ENCODE results near the gene HCN4.
A peak's percentile ranks its signal among the peaks of the same experiment; 100 is the strongest.
"Not testable (repeated sequence)": the region's sequence is repeated elsewhere in the genome, so short reads cannot be mapped to it uniquely, and the experiment has no call there.

The HCN4 gene

DNA sequence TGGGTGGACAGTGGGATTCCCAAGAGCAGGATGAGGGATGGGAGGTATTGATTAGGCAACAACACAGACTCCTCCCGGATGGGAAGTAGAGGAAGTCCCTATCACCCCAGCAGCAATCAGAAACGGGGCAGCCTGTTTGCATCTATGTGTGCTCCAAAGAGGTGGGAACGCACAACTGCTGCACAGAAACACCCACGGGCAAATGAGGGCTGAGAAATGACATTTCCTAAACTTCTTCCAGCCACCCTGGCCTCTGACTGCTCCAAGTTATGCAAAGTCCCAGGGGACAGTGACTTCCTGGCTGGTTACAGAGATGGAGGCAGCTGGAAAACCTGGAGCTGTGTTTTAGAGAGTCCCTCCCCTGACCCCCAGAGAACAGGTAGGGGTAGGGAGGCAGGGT, 42.6 kb downstream of the HCN4 start:
- no peak for DNase-seq (ENCODE audit: low read depth, low spot score)

DNA sequence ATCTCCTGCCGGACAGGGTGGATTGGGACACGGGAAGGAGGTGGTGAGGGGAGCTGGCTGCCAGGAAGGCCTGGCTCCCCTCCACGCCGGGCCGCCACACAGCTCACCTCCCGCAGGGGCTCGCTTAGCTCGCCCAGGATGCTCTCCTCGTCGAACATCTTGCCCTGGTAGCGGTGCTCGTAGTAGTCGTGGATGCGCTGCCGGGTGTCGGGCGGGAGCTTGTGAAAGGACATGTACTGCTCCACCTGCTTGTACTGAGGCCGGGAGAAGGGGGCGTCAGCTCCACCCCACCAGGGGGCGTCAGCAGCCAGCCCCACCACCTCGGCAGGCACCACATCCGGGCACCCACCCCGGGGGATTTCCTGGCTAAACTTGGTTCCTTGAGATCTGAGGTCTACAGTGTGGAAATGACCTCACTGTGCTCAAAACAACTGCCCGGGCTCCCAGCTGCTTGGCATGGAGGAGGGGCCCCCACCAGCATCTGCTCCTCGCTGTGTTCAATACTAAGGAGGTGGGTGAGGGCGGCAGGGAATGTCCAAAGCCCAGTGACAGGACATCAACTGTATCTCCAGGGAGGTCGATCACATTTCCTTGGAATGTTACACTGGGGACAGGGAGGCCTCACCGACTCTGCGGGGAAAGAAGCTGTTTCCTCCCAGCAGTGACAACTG, 43.4 kb downstream of the HCN4 start:
- DNase-seq (ENCODE audit: low read depth, low spot score), result peak; percentile 52

GRCh38 chr15:73324496-73325170, 44.1 kb downstream of the HCN4 start:
- DNase-seq (ENCODE audit: low read depth, low spot score), result no peak

DNA sequence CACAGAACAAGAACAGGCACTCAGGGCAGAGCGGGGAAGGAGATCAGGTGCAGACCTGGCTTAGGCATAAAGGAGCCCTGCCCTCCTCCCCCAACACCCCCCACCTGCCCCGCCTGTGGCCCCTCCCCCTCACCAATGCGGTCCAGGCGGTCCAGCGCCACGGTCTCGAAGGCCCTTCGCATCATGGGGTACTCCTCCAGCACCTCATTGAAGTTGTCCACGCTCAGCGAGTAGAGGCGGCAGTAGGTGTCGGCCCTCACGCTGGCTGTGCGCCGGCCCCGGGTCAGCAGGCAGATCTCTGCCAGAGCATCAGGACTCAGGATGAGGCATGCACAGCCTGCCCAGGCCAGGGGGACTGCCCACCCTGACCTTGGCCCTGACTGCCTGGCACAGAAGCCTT, 44.8 kb downstream of the HCN4 start:
- no peak for DNase-seq (ENCODE audit: low read depth, low spot score)

DNA sequence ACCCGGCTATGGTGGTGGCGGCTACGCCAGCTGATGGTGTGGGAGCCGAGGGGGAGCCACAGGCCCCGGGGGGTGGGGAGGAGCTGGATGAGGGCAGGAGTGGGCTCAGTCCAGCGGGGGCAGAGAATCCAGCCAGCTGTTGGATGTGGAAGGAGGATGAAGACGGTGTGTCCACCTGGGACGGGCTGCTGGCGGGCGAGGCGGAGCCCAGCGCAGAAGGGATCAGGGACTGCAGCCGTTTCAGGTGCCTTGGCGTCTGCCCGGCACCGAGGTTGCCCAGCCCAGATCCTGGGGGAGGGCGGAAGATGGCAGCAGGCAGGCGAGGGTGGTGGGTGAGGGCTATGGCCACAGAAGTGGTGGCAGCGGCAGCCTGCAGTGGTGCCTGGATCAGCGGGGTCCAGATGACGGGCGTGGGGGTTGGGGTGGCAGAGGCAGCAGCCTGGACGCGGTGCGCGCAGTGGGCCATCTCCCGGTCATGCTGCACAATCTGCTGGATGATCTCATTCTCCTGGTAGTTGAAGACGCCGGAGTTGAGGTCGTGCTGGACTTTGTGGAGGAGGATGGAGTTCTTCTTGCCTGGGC, 45.3 kb downstream of the HCN4 start:
- DNase-seq (ENCODE audit: low read depth, low spot score), result no peak

- no peak for DNase-seq (ENCODE audit: low read depth, low spot score)
Observed at GRCh38 chr15:73322665-73323373, 45.9 kb downstream of the HCN4 start.

- DNase-seq (ENCODE audit: low read depth, low spot score), result no peak
Observed at GRCh38 chr15:73321496-73322450, 47.0 kb downstream of the HCN4 start.

- no peak for DNase-seq (ENCODE audit: low read depth, low spot score)
Observed at GRCh38 chr15:73320619-73321180, 48.1 kb downstream of the HCN4 start.

GRCh38 chr15:73319460-73320245, 49.1 kb downstream of the HCN4 start:
- no peak for DNase-seq (ENCODE audit: low read depth, low spot score)

DNA sequence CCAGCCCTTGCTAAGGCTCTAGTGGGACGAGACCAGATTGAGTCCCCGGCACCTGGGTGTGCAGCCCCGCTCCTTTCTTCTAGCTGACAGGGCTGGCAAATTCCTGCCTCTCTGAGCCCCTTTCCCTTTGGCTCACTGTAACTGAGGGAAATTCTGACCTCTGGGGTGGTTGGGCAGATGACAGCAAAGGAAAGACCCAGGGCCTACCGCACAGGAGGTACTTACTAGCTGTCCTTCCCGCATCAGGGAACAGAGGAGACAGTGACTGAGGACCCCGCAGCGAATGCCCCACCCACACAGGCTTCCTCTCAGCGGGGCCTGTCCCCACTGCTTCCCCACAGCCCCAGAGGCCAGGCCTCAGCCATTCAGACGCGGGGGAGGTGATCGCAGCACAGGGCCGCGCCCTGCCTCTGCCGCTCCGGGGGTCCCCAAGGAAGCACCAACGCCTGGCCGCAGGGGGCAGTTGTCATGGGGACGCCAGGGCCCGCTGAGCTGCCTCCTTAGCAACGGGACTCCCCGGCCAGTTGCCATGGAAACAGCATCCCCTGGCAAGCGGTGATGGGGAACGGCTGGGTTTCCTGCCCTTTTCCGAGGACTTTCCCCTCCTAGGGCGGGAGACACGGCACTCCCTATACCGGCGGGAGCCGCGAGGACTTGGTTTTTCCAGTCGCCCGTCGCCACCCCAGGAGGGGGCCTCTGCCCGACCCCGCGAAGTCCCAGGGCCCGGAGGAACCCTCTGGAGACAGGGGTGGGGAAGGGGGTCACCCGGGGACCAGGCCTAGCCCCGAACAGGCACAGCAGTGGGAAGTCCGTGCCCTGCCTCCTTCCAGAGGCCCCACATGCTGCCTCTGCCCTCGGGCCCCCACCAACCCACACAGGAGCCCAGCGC, 50.1 kb downstream of the HCN4 start:
- DNase-seq (ENCODE audit: low read depth, low spot score), result peak; percentile 71

DNA sequence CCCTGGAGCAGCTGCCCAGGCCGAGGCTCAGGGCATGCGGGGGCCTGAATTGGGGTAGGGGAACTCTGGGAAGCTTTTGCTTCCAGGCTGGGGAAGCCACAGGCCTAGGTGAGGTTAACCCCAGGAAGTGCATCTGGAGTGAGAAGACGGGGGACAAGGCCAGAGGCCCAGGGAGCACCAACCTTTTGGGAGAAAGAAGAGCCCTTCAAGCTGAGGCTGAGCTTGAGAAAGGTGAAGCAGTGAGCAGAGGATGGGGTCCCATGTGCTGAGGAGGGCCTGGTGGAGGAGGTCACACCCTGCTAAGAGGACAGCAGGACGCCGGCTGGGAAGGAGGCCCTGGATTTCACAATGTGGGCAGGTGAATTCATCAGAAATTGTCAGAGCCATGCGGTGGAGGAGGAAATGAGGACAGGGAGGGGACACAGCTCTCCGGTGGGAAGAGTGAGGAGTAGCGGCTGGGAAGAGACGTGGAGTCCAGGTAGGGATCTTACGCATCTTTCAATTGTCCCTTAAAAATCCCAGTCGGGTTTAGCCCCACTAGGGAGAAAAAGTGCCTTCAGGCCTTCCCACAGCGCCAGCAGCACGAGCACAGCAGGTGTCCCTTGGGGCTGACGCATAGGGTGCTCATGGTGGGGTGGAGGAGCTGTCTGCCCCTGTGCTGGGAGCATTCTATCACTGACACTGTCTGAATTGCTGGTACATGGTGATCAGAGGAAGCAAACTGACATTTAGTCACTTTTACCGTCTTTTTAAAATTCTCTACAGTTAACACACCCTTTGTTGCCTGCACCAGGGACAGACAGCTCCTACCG, 50.9 kb downstream of the HCN4 start:
- no peak for DNase-seq (ENCODE audit: low read depth, low spot score)

DNA sequence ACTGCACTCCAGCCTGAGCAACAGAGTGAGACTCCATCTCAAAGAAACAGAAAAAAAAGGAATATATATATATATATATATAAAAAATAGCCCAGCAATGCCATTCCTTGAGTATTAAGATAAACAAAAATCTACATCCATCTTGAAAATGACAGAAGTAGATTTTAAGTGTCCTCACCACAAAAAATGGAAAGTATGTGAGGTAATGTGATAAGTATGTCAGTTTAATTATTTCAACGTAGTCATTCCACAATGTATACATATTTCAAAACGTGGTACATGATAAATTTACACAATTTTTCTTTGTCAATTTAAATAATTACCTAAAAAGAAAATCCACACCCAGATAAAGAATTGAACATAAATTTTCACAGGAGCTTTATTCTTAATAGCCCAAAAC, 54.9 kb downstream of the HCN4 start:
- no peak for DNase-seq (ENCODE audit: low read depth, low spot score)

GRCh38 chr15:73308305-73308704, 60.5 kb downstream of the HCN4 start:
- no peak for DNase-seq (ENCODE audit: low read depth, low spot score)

- peak; percentile 87 for DNase-seq (ENCODE audit: low read depth, low spot score)
Observed at GRCh38 chr15:73305331-73306211, 63.2 kb downstream of the HCN4 start.

GRCh38 chr15:73303636-73304035, 65.1 kb downstream of the HCN4 start:
- no peak for DNase-seq (ENCODE audit: low read depth, low spot score)

DNA sequence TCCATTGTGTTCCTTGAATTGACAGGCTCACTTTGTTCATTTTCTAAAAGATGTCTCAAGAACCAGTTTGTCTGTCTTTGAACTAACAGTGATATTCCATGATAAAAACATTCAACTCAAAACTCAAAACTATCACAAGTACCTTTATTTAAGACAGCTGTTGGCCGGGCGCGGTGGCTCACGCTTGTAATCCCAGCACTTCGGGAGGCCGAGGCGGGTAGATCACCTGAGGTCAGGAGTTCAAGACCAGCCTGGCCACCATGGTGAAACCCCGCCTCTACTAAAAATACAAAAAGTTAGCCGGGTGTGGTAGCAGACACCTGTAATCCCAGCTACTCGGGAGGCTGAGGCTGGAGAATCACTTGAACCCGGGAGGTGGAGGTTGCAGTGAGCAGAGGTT, 68.5 kb downstream of the HCN4 start:
- not testable (repeated sequence) for DNase-seq (ENCODE audit: low read depth, low spot score)

GRCh38 chr15:73298522-73299245, 70.1 kb downstream of the HCN4 start:
- no peak for DNase-seq (ENCODE audit: low read depth, low spot score)
